Endothelial cell of umbilical vein (primary cell): ENCODE measurements around the gene SLC15A3. TPM values are rescaled to one million over a fixed set of nuclear protein-coding genes. Genes with fewer than 3 reads are reported as not detected.

Experiments used
- BruUV-seq: library from RNA; stranded (reverse); fragments of 400-500 nt; replicated peaks from 2 replicates; lab custom pipeline; 2021; lab: Mats Ljungman, UMichigan
- CTCF ChIA-PET: fragments of 300-600, 350-600 bp; sonication (Branson Sonifier 250); formaldehyde crosslinking; loops from one replicate; lab custom pipeline; 2021; ENCODE audit warnings: antibody characterized with exemption, inconsistent platforms; lab: Charles Lee
- POLR2A ChIA-PET: fragments of 300-600, 350-600 bp; sonication (Branson Sonifier 250); formaldehyde crosslinking; loops from one replicate; lab custom pipeline; 2021; ENCODE audit warnings: antibody characterized with exemption, inconsistent platforms; lab: Charles Lee
- DNase-seq: peaks from one replicate; pipeline ENCODE4 v3.0.0-alpha.2; 2011; ENCODE audit warnings: low read depth, low spot score
- FAIRE-seq: peaks from 2 replicates; lab custom pipeline; 2011; peaks lifted over from hg19 to GRCh38; lab: Jason Lieb, UNC
- H2AFZ ChIP-seq: 2 replicates; pipeline ENCODE4 v1.6.0; 2012; ENCODE audit warnings: low read depth, low read length, control low read depth, inconsistent platforms
- H3K27ac ChIP-seq: 2 replicates; pipeline ENCODE4 v1.5.1; 2011; ENCODE audit warnings: low read depth, mild to moderate bottlenecking, control low read depth, low read length, moderate library complexity; ENCODE audit not compliant: insufficient read depth
- H3K27me3 ChIP-seq, 2 experiments: 2 replicates each; pipeline versions ENCODE4 v1.6.0 to v1.6.1; 2011; ENCODE audit warnings: low read length in 2 of 2, mixed read lengths in 1 of 2; ENCODE audit not compliant: control insufficient read depth in 2 of 2, insufficient read depth in 2 of 2
- H3K36me3 ChIP-seq, 2 experiments: 2 replicates in 1 of 2; 3 replicates in 1 of 2; pipeline ENCODE4 v1.5.1; 2011; ENCODE audit warnings: low read length in 2 of 2, mild to moderate bottlenecking in 1 of 2, moderate library complexity in 1 of 2; ENCODE audit not compliant: control insufficient read depth in 2 of 2, insufficient read depth in 2 of 2; ENCODE audit errors: extremely low read depth in 1 of 2
- H3K4me1 ChIP-seq: 3 replicates; pipeline ENCODE4 v1.5.1; 2011; ENCODE audit warnings: mild to moderate bottlenecking, low read length; ENCODE audit not compliant: control insufficient read depth, insufficient read depth; ENCODE audit errors: extremely low read depth
- H3K4me2 ChIP-seq: 2 replicates; pipeline ENCODE4 v1.6.1; 2011; ENCODE audit warnings: low read length, control low read depth, mixed read lengths; ENCODE audit not compliant: insufficient read depth
- H3K4me3 ChIP-seq, 3 experiments: fragments of 200-600 bp in 1 of 3; sonication (generic), shearing (Covaris generic) in 1 of 3; replicated peaks in 1 of 3; 2 replicates each; pipeline ENCODE4 v1.5.1; 2011 to 2016; ENCODE audit warnings: control low read depth in 3 of 3, low read length in 3 of 3, mild to moderate bottlenecking in 2 of 3, inconsistent platforms in 1 of 3, low read depth in 1 of 3, moderate library complexity in 1 of 3; ENCODE audit not compliant: insufficient read depth in 1 of 3
- H3K79me2 ChIP-seq: 2 replicates; pipeline ENCODE4 v1.6.0; 2012; ENCODE audit warnings: low read length, inconsistent platforms; ENCODE audit not compliant: control insufficient read depth, insufficient read depth
- H3K9ac ChIP-seq: replicated peaks from 2 replicates; pipeline ENCODE3; 2011; ENCODE audit warnings: low read length, control low read depth; ENCODE audit not compliant: insufficient read depth; ENCODE audit errors: extremely low read depth
- H3K9me1 ChIP-seq: replicated peaks from 3 replicates; pipeline ENCODE4 v1.6.0; 2011; ENCODE audit warnings: mild to moderate bottlenecking, low read length; ENCODE audit not compliant: control insufficient read depth, insufficient read depth; ENCODE audit errors: extremely low read depth
- H3K9me3 ChIP-seq: replicated peaks from 2 replicates; pipeline ENCODE4 v1.5.1; 2012; ENCODE audit warnings: low read length, inconsistent platforms; ENCODE audit not compliant: control insufficient read depth, insufficient read depth
- H4K20me1 ChIP-seq: replicated peaks from 2 replicates; pipeline ENCODE3; 2011; ENCODE audit warnings: mild to moderate bottlenecking, low read length; ENCODE audit not compliant: control insufficient read depth, insufficient read depth; ENCODE audit errors: extremely low read depth
- FOS ChIP-seq: IDR thresholded peaks from 2 replicates; pipeline ENCODE4 v1.6.1; 2011; ENCODE audit warnings: mild to moderate bottlenecking, low read length, moderate library complexity, borderline replicate concordance; ENCODE audit not compliant: insufficient read depth
- GATA2 ChIP-seq: IDR thresholded peaks from 2 replicates; pipeline ENCODE4 v1.7.0; 2011; ENCODE audit warnings: low read depth, mild to moderate bottlenecking, moderate library complexity, mixed read lengths, low read length; ENCODE audit not compliant: insufficient read length, insufficient read depth
- JUN ChIP-seq: IDR thresholded peaks from 2 replicates; pipeline ENCODE4 v1.6.1; 2011; ENCODE audit warnings: borderline replicate concordance, low read depth; ENCODE audit not compliant: insufficient read length, insufficient read depth
- MYC ChIP-seq: IDR thresholded peaks from one replicate; pipeline ENCODE4 v1.6.1; 2011; ENCODE audit warnings: mild to moderate bottlenecking, low read depth, low read length
- POLR2A ChIP-seq: IDR thresholded peaks from 2 replicates; pipeline ENCODE4 v1.6.1; 2012; ENCODE audit warnings: low read depth, mild to moderate bottlenecking, control low read depth, low read length
- POLR2AphosphoS5 ChIP-seq: IDR thresholded peaks from 2 replicates; pipeline ENCODE4 v1.6.1; 2012; ENCODE audit warnings: low read depth, mild to moderate bottlenecking, control low read depth, low read length, moderate library complexity; ENCODE audit not compliant: insufficient read depth
- dilution Hi-C: fragments of 300-500 bp; cut with MboI; formaldehyde crosslinking; loops from one replicate; pipeline ENCODE4 v1.15.0; 2019; ENCODE audit warnings: low sequenced_read_pairs; ENCODE audit not compliant: extremely low pct_ligation_motif_present
- intact Hi-C: fragments of 100-400 bp; cut with micrococcal nuclease; formaldehyde crosslinking; loops from one replicate; pipeline ENCODE4 v1.10.0; 2022
- polyA plus RNA-seq, 4 experiments: library from polyadenylated mRNA; depleted of rRNA in 3 of 4; stranded (reverse) in 3 of 4; unstranded in 1 of 4; fragments of >200 nt; gene quantifications; 2 replicates each; pipeline versions ENCODE4 v1.2.1 to v1.2.3, GENCODE V29; 2011 to 2012; ENCODE audit warnings: missing spikeins in 1 of 4
- total RNA-seq: library from RNA; stranded (reverse); gene quantifications from 2 replicates; pipeline ENCODE4 v1.2.3, GENCODE V29; 2021
- TF ChIP-seq, protein P1 (sequence below), 2 donors: IDR thresholded peaks; 1 replicate in 1 of 2; 2 replicates in 1 of 2; pipeline ENCODE4 v1.5.1; 2011; ENCODE audit warnings: low read length in 2 of 2, mild to moderate bottlenecking in 2 of 2, moderate library complexity in 2 of 2, control low read depth in 1 of 2, inconsistent platforms in 1 of 2, low read depth in 1 of 2; ENCODE audit not compliant: insufficient read depth in 1 of 2; ENCODE audit errors: extremely low read depth in 1 of 2
- TF ChIP-seq, protein P2 (sequence below): IDR thresholded peaks from 2 replicates; pipeline ENCODE4 v1.6.1; 2011; ENCODE audit not compliant: insufficient read depth, insufficient read length

The SLC15A3 gene
- total and polyA plus RNA-seq, 2 donors (not counting 3 experiments of a cell fraction or from before 2014, with no cell fraction given): 3.3 to 4.4 TPM

DNA sequence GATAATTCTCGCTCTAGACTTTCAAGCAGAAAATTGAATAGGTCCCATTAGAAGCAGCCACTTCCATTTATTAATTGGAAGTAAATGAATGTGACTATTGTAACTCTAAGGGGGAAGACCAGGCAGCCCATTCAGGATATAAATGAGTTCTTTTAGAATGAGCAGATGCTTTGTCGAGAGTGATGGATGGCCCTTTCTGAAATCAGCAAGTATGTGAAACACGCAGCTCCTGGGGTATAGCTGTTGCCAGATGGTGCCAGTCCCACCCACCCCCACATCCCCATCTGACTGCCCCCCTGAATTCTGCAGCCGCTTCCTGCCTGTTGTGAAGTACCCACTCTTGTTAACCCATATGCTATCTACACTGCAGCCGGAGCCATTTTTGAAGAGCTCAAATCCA is 3.7 kb downstream of the SLC15A3 start:
- POLR2A ChIA-PET: no interaction called here

More for the DNA sequence above, 3.7 kb downstream of the SLC15A3 start:
- Histone ChIP-seq H3K27ac (no peak overlapping the region), H3K9me3 (no peaks in the 10 kb centered on the region), H3K9ac (no peak overlapping the region), H3K4me1 (peaks cover 10% of the 10 kb centered on the region), H4K20me1 (no peaks in the 10 kb centered on the region), H3K79me2 (no peaks in the 10 kb centered on the region), H3K36me3 (no peaks in the 10 kb centered on the region), H3K4me3 (no peak overlapping the region), H3K4me2 (no peak overlapping the region), H3K9me1 (no peaks in the 10 kb centered on the region), H2AFZ (no peak overlapping the region), H3K27me3 (peaks cover 2 to 10% of the 10 kb centered on the region in 2 experiments)
- intact Hi-C loops (no loop called here), dilution Hi-C loops (no loop called here)
- no peak for DNase-seq
- CTCF ChIA-PET: interaction anchor here (1.2 kb wide), 1 partner anchor 49 kb away, joined by 3 read pairs; no protein-coding TSS in a partner anchor
- no TSS peak for BruUV-seq
- TF ChIP-seq GATA2 (no peak), POLR2AphosphoS5 (no peak), POLR2A (no peak), FOS (no peak), JUN (no peak), MYC (no peak)
- TF ChIP-seq, protein P1, sequence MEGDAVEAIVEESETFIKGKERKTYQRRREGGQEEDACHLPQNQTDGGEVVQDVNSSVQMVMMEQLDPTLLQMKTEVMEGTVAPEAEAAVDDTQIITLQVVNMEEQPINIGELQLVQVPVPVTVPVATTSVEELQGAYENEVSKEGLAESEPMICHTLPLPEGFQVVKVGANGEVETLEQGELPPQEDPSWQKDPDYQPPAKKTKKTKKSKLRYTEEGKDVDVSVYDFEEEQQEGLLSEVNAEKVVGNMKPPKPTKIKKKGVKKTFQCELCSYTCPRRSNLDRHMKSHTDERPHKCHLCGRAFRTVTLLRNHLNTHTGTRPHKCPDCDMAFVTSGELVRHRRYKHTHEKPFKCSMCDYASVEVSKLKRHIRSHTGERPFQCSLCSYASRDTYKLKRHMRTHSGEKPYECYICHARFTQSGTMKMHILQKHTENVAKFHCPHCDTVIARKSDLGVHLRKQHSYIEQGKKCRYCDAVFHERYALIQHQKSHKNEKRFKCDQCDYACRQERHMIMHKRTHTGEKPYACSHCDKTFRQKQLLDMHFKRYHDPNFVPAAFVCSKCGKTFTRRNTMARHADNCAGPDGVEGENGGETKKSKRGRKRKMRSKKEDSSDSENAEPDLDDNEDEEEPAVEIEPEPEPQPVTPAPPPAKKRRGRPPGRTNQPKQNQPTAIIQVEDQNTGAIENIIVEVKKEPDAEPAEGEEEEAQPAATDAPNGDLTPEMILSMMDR (IDR thresholded peaks at IDR 0.05; ENCODE audit: extremely low read depth in 1 of 2, insufficient read depth in 1 of 2, low read depth in 1 of 2, low read length in 2 of 2): no peak
- TF ChIP-seq, protein P2, sequence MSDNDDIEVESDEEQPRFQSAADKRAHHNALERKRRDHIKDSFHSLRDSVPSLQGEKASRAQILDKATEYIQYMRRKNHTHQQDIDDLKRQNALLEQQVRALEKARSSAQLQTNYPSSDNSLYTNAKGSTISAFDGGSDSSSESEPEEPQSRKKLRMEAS: no peak
- no peak for FAIRE-seq
